ENCODE results near the gene EYS. TPM values are rescaled to one million over a fixed set of nuclear protein-coding genes. Genes with fewer than 3 reads are reported as not detected.
A peak's percentile ranks its signal among the peaks of the same experiment; 100 is the strongest.

EYS gene
- total RNA-seq, 1 donor from 2014 or later: 0.06 TPM

DNA sequence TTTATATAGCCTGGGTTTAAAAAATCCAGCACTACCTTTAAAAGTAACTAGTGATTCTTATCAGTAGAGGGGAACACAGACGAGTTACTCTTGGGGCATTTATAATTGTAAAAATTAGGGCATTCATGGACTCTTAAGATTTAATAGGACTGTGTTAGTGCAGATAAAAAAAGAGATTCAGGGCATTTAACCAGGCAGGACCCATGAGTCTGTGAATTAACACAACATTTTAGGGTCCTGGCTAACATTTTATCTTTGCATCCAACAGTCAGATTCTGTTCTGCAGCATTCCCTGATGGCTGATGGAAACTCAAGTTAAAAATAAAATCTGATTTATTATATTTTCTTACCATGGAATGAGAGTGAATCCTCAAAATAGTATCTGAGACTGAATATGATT, 1297.1 kb downstream of the EYS start:
- TF ChIP-seq, protein P1, sequence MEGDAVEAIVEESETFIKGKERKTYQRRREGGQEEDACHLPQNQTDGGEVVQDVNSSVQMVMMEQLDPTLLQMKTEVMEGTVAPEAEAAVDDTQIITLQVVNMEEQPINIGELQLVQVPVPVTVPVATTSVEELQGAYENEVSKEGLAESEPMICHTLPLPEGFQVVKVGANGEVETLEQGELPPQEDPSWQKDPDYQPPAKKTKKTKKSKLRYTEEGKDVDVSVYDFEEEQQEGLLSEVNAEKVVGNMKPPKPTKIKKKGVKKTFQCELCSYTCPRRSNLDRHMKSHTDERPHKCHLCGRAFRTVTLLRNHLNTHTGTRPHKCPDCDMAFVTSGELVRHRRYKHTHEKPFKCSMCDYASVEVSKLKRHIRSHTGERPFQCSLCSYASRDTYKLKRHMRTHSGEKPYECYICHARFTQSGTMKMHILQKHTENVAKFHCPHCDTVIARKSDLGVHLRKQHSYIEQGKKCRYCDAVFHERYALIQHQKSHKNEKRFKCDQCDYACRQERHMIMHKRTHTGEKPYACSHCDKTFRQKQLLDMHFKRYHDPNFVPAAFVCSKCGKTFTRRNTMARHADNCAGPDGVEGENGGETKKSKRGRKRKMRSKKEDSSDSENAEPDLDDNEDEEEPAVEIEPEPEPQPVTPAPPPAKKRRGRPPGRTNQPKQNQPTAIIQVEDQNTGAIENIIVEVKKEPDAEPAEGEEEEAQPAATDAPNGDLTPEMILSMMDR (conservative IDR thresholded peaks at IDR 0.05; ENCODE audit: low read depth, low read length): no peak
- H3K4me3 ChIP-seq (ENCODE audit: low read depth, low read length): no peak overlapping the region
- no peak for DNase-seq (ENCODE audit: low read depth)

DNA sequence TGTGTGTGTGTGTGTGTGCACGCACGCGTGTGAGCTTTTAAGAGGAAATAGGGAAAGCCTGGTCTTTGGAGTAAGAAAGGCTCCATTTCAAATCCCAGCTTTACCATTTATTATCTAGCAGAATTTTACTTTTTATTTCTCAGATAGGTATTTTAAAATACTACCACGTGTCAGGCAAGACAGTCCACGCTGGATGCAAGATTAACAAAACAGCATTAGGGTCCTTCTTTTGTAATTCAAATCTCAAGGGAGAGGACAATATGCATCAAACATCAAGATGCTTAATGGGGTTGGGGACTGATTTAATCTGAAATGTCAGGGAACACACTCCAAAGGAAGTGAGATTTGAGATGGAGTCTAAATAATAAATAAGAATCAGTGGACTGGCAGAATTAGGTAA, 1302.6 kb downstream of the EYS start:
- H3K4me3 ChIP-seq (ENCODE audit: low read depth, low read length): no peak overlapping the region
- DNase-seq (ENCODE audit: low read depth): no peak

DNA sequence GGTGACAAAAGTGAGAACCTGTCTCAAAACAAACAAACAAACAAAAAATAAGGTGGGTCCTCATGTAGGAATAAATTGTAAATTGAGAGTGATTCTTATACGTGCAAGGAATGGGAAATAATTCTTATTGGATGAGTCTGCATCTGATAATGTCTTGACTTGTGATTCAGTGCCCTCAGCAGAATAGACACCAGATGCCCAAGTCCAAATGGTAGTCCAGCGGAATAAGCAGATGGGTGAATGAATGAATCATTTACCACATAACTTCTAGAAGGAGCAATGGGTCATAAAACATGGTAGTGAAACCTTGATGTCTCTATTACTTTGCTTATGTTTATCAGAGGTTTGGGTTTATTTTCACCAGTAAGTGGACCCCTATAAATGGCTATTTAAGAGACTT, 1323.7 kb downstream of the EYS start:
- TF ChIP-seq, protein P1 (conservative IDR thresholded peaks at IDR 0.05; ENCODE audit: low read depth, low read length): no peak
- H3K4me3 ChIP-seq (ENCODE audit: low read depth, low read length): no peak overlapping the region
- DNase-seq (ENCODE audit: low read depth): peak; percentile 42

More for the DNA sequence above, 1302.6 kb downstream of the EYS start:
- TF ChIP-seq, protein P1 (conservative IDR thresholded peaks at IDR 0.05; ENCODE audit: low read depth, low read length): no peak

DNA sequence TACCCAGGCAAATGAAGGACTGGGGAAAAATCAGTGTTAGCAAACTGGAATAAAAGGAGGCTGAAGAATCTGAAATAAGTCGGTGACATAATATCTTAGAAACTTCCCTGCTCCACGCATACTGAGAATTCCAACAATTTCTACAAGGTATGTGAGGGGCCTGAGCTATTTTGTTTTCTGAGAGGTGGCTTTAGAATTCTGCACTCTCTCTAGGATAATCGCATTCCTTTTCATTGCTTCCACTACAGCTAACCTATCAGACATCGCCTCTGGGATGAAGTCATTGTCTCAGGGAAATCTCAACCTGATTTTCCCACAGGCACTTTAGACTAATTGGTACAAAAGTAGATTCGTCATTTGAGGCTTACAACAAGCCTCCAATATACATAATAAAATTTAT, 1330.6 kb downstream of the EYS start:
- DNase-seq (ENCODE audit: low read depth): no peak
- H3K4me3 ChIP-seq (ENCODE audit: low read depth, low read length): no peak overlapping the region
- TF ChIP-seq, protein P1 (conservative IDR thresholded peaks at IDR 0.05; ENCODE audit: low read depth, low read length): no peak

DNA sequence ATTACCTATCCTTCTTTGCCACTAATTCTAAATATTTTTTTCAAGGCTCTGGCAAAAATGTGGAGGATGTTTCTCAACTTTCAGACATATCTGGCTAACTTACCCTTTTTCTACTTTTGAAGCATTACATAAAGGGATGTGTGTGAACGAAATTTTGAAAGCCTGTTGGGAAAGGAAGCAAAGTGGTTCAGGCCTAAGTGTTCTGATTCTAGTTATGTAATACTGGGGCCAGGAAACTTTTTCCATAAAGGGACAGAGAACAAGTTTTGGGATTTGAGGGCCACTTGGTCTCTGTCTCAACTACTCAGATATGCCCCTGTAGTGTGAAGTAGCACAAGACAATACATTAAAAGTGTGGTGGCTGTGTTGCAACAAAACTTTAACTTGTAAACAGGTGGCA, 1349.6 kb downstream of the EYS start:
- no peak overlapping the region for H3K4me3 ChIP-seq (ENCODE audit: low read depth, low read length)
- no peak for DNase-seq (ENCODE audit: low read depth)
- TF ChIP-seq, protein P1 (conservative IDR thresholded peaks at IDR 0.05; ENCODE audit: low read depth, low read length): no peak

DNA sequence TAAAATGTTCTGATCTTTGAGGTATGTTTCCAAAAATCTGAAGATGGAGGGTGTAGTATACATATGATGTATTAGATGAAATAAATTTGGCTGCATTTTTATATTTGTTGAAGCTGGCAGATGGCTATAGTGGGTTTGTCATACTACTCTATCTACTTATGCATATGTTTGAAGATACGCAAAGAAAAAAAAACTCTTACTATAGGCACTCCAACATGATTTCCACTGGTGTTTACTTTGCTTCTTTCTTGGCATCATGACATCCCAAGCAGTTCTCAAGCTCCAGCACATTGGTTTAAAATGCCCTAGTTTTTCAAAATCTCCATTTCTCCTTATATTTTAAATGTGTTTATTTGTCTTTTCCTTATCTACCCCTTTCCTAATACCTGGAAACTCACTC, 1359.6 kb downstream of the EYS start:
- DNase-seq (ENCODE audit: low read depth): no peak
- TF ChIP-seq, protein P1 (conservative IDR thresholded peaks at IDR 0.05; ENCODE audit: low read depth, low read length): no peak
- no peak overlapping the region for H3K4me3 ChIP-seq (ENCODE audit: low read depth, low read length)

DNA sequence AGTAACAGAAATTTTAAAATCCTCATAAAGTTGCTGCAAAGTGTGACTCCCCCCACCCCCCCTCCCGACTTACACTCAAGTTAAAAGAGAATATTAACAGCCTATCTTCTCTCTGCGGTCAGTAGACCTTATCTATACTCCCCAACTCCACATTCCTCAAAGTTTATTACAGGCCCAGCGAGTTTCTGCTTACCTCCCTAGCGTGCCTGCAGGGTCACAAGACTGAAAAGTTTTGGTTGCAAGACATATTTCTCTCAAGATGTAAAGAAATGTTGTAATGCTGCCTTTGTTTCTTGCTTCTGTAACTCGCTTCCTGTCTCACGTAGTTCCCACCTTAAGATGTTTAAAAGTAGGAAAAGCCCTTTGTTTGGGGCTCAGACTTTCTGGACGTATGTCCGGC, 1371.8 kb downstream of the EYS start:
- TF ChIP-seq, protein P1 (conservative IDR thresholded peaks at IDR 0.05; ENCODE audit: low read depth, low read length): no peak
- H3K4me3 ChIP-seq (ENCODE audit: low read depth, low read length): no peak overlapping the region
- DNase-seq (ENCODE audit: low read depth): no peak

All from epithelial cell of proximal tubule (primary cell).